ENCODE data around the gene CYP1B1.

- TF ChIP-seq EZH2 (IDR thresholded peaks at IDR 0.05; ENCODE audit: borderline replicate concordance, low read length) (no peak), CTCF (conservative IDR thresholded peaks at IDR 0.05 in 1 of 2, IDR thresholded peaks at IDR 0.05 in 1 of 2; ENCODE audit: extremely low read depth in 1 of 2, insufficient read depth in 1 of 2, low read depth in 1 of 2, low read length in 2 of 2) (no peak)
These were observed 45.5 kb upstream of the CYP1B1 start for GRCh38 chr2:38121481-38121880.

Data from mammary epithelial cell (primary cell).